Activated naive CD4-positive, alpha-beta T cell treated with anti-CD3 and anti-CD28 coated beads, Interleukin-2, amount 50 U/mL, for 24 hours (primary cell): ENCODE results near the gene KHSRP.

ENCODE experiments used
- H3K27ac Mint-ChIP-seq: one replicate; pipeline ENCODE4 v1.8.0; 2021; ENCODE audit warnings: mild to moderate bottlenecking, mixed read lengths
- H3K27me3 Mint-ChIP-seq: one replicate; pipeline ENCODE4 v1.8.0; 2021; ENCODE audit warnings: mixed read lengths
- H3K36me3 Mint-ChIP-seq: one replicate; pipeline ENCODE4 v1.8.0; 2021; ENCODE audit warnings: mixed read lengths
- H3K4me1 Mint-ChIP-seq: one replicate; pipeline ENCODE4 v1.8.0; 2021; ENCODE audit warnings: mixed read lengths
- H3K4me3 Mint-ChIP-seq: one replicate; pipeline ENCODE4 v1.8.0; 2021; ENCODE audit warnings: mild to moderate bottlenecking, mixed read lengths
- H3K9me3 Mint-ChIP-seq: one replicate; pipeline ENCODE4 v1.8.0; 2021; ENCODE audit warnings: mixed read lengths

Gene KHSRP

GRCh38 chr19:6393074-6393982 lies 31.3 kb downstream of the KHSRP start, which contains the start of gene GTF2F1:
TSS of gene GTF2F1 (minus strand) at chr19:6393164. CDS start at chr19:6392995, 169 bp downstream.
- Mint-ChIP-seq H3K36me3 (peaks cover 3% of the 10 kb centered on the region), H3K9me3 (no peaks in the 10 kb centered on the region), H3K27ac (peak within 1 kb of the TSS; percentile 97), H3K4me1 (peaks cover 19% of the 10 kb centered on the region), H3K4me3 (peak within 1 kb of the TSS; percentile 96), H3K27me3 (no peaks in the 10 kb centered on the region)

- H3K36me3 Mint-ChIP-seq = peaks cover 5% of the 10 kb centered on the region
- H3K27me3 Mint-ChIP-seq = no peaks in the 10 kb centered on the region
- H3K9me3 Mint-ChIP-seq = no peaks in the 10 kb centered on the region
- peak overlapping the region; percentile 96 for H3K4me3 Mint-ChIP-seq
- peaks cover 21% of the 10 kb centered on the region for H3K4me1 Mint-ChIP-seq
- peak overlapping the region; percentile 97 for H3K27ac Mint-ChIP-seq
Measured at GRCh38 chr19:6392221-6393073, 32.2 kb downstream of the KHSRP start.

- Mint-ChIP-seq H3K4me1 (peaks cover 15% of the 10 kb centered on the region), H3K27me3 (no peaks in the 10 kb centered on the region), H3K27ac (peak overlapping the region; percentile 35), H3K9me3 (no peaks in the 10 kb centered on the region), H3K36me3 (peaks cover 7% of the 10 kb centered on the region), H3K4me3 (no peak overlapping the region)
Measured at GRCh38 chr19:6387372-6387771, 37.2 kb downstream of the KHSRP start.

- H3K4me1 Mint-ChIP-seq = peaks cover 3% of the 10 kb centered on the region
- H3K4me3 Mint-ChIP-seq = no peak overlapping the region
- H3K27me3 Mint-ChIP-seq = no peaks in the 10 kb centered on the region
- H3K9me3 Mint-ChIP-seq = no peaks in the 10 kb centered on the region
- H3K27ac Mint-ChIP-seq = no peak overlapping the region
- peaks cover 15% of the 10 kb centered on the region for H3K36me3 Mint-ChIP-seq
Measured at GRCh38 chr19:6384381-6384780, 40.2 kb downstream of the KHSRP start.

- Mint-ChIP-seq H3K4me3 (no peak overlapping the region), H3K36me3 (peaks cover 13% of the 10 kb centered on the region), H3K4me1 (peaks cover under 1% of the 10 kb centered on the region), H3K27ac (peak overlapping the region; percentile 41), H3K27me3 (no peaks in the 10 kb centered on the region), H3K9me3 (no peaks in the 10 kb centered on the region)
Measured at GRCh38 chr19:6383188-6383587, 41.4 kb downstream of the KHSRP start.

GRCh38 chr19:6381030-6381750 lies 43.4 kb downstream of the KHSRP start:
- Mint-ChIP-seq H3K4me3 (no peak overlapping the region), H3K9me3 (no peaks in the 10 kb centered on the region), H3K4me1 (no peaks in the 10 kb centered on the region), H3K27ac (no peak overlapping the region), H3K27me3 (no peaks in the 10 kb centered on the region), H3K36me3 (peaks cover 12% of the 10 kb centered on the region)

GRCh38 chr19:6379744-6380143 lies 44.9 kb downstream of the KHSRP start:
- Mint-ChIP-seq H3K9me3 (no peaks in the 10 kb centered on the region), H3K27me3 (no peaks in the 10 kb centered on the region), H3K4me3 (no peak overlapping the region), H3K27ac (no peak overlapping the region), H3K36me3 (peaks cover 12% of the 10 kb centered on the region), H3K4me1 (no peaks in the 10 kb centered on the region)

GRCh38 chr19:6378486-6378885 lies 46.1 kb downstream of the KHSRP start:
- Mint-ChIP-seq H3K36me3 (peaks cover 12% of the 10 kb centered on the region), H3K4me3 (no peak overlapping the region), H3K9me3 (no peaks in the 10 kb centered on the region), H3K4me1 (peaks cover 4% of the 10 kb centered on the region), H3K27ac (no peak overlapping the region), H3K27me3 (no peaks in the 10 kb centered on the region)

- no peak overlapping the region for H3K27ac Mint-ChIP-seq
- H3K4me1 Mint-ChIP-seq = peaks cover 4% of the 10 kb centered on the region
- H3K36me3 Mint-ChIP-seq = peaks cover 10% of the 10 kb centered on the region
- no peak overlapping the region for H3K4me3 Mint-ChIP-seq
- no peaks in the 10 kb centered on the region for H3K9me3 Mint-ChIP-seq
- no peaks in the 10 kb centered on the region for H3K27me3 Mint-ChIP-seq
Measured at GRCh38 chr19:6378041-6378440, 46.6 kb downstream of the KHSRP start.

GRCh38 chr19:6376512-6377190 lies 48.0 kb downstream of the KHSRP start:
- Mint-ChIP-seq H3K4me1 (peaks cover 11% of the 10 kb centered on the region), H3K36me3 (peaks cover 9% of the 10 kb centered on the region), H3K9me3 (no peaks in the 10 kb centered on the region), H3K27ac (no peak overlapping the region), H3K27me3 (no peaks in the 10 kb centered on the region), H3K4me3 (no peak overlapping the region)

GRCh38 chr19:6375411-6376010 lies 49.1 kb downstream of the KHSRP start, which contains the start of gene PSPN:
TSS of gene PSPN (minus strand) at chr19:6375933. CDS start at chr19:6375849, 84 bp downstream.
- peaks cover 7% of the 10 kb centered on the region for H3K36me3 Mint-ChIP-seq
- no peaks in the 10 kb centered on the region for H3K27me3 Mint-ChIP-seq
- no peak within 1 kb of the TSS for H3K27ac Mint-ChIP-seq
- no peaks in the 10 kb centered on the region for H3K9me3 Mint-ChIP-seq
- H3K4me3 Mint-ChIP-seq = no peak within 1 kb of the TSS
- H3K4me1 Mint-ChIP-seq = peaks cover 11% of the 10 kb centered on the region

GRCh38 chr19:6374711-6375410 lies 49.8 kb downstream of the KHSRP start:
- H3K4me3 Mint-ChIP-seq = no peak overlapping the region

GRCh38 chr19:6374161-6374709 lies 50.4 kb downstream of the KHSRP start:
- H3K4me3 Mint-ChIP-seq = no peak overlapping the region
- peaks cover 19% of the 10 kb centered on the region for H3K4me1 Mint-ChIP-seq
- H3K36me3 Mint-ChIP-seq = peaks cover 2% of the 10 kb centered on the region
- no peaks in the 10 kb centered on the region for H3K9me3 Mint-ChIP-seq
- no peak overlapping the region for H3K27ac Mint-ChIP-seq
- no peaks in the 10 kb centered on the region for H3K27me3 Mint-ChIP-seq

More at GRCh38 chr19:6374711-6375410, 49.8 kb downstream of the KHSRP start:
- H3K27me3 Mint-ChIP-seq = no peaks in the 10 kb centered on the region
- peaks cover 13% of the 10 kb centered on the region for H3K4me1 Mint-ChIP-seq
- no peaks in the 10 kb centered on the region for H3K9me3 Mint-ChIP-seq
- peaks cover 2% of the 10 kb centered on the region for H3K36me3 Mint-ChIP-seq
- H3K27ac Mint-ChIP-seq = no peak overlapping the region

GRCh38 chr19:6373813-6374108 lies 50.9 kb downstream of the KHSRP start:
- peaks cover 19% of the 10 kb centered on the region for H3K4me1 Mint-ChIP-seq
- H3K27ac Mint-ChIP-seq = peak overlapping the region; percentile 23
- no peaks in the 10 kb centered on the region for H3K9me3 Mint-ChIP-seq
- H3K36me3 Mint-ChIP-seq = peaks cover 4% of the 10 kb centered on the region
- H3K27me3 Mint-ChIP-seq = no peaks in the 10 kb centered on the region
- H3K4me3 Mint-ChIP-seq = peak overlapping the region; percentile 91
